NAMALWA (cell line): ENCODE data around the gene APLP2.
"Not testable (repeated sequence)": the region's sequence is repeated elsewhere in the genome, so short reads cannot be mapped to it uniquely, and the experiment has no call there.

ENCODE experiments used
- DNase-seq: peaks from one replicate; pipeline ENCODE4 v3.0.0-alpha.2; 2015; ENCODE audit warnings: low spot score

APLP2 gene

GRCh38 chr11:130193551-130193950, 123.9 kb downstream of the APLP2 start:
- DNase-seq = not testable (repeated sequence)
